Stimulated activated CD4-positive, alpha-beta T cell treated with anti-CD3 and anti-CD28 coated beads, Interleukin-12 subunit alpha, Interleukin-12 subunit beta, amount 100 ng/mL, for 48 hours (primary cell): Measurements from ENCODE around the gene LYSMD4.
"Not testable (repeated sequence)": the region's sequence is repeated elsewhere in the genome, so short reads cannot be mapped to it uniquely, and the experiment has no call there.

ENCODE experiments used
- DNase-seq, 3 donors: peaks; one replicate each; pipeline ENCODE4 v3.0.0-alpha.2; 2020; ENCODE audit warnings: low read depth in 2 of 3, low spot score in 1 of 3

LYSMD4 gene

GRCh38 chr15:99733268-99734039, at the start of gene LYSMD4:
Gene LYSMD4 (minus strand): TSS chr15:99733437. CDS start chr15:99731999, 1,438 bp downstream.
- peak; percentile 96 to 99 (median 97) for DNase-seq

GRCh38 chr15:99782029-99782428, 48.8 kb upstream of the LYSMD4 start:
- not testable (repeated sequence) for DNase-seq

- DNase-seq: no peak
These were observed 43.9 kb upstream of the LYSMD4 start for GRCh38 chr15:99777144-99777543.

GRCh38 chr15:99764522-99764921, 31.3 kb upstream of the LYSMD4 start:
- no peak for DNase-seq

- no peak for DNase-seq
These were observed 30.6 kb upstream of the LYSMD4 start for GRCh38 chr15:99763827-99764226.

- DNase-seq: no peak
These were observed 29.1 kb upstream of the LYSMD4 start for GRCh38 chr15:99762288-99762687.

DNA sequence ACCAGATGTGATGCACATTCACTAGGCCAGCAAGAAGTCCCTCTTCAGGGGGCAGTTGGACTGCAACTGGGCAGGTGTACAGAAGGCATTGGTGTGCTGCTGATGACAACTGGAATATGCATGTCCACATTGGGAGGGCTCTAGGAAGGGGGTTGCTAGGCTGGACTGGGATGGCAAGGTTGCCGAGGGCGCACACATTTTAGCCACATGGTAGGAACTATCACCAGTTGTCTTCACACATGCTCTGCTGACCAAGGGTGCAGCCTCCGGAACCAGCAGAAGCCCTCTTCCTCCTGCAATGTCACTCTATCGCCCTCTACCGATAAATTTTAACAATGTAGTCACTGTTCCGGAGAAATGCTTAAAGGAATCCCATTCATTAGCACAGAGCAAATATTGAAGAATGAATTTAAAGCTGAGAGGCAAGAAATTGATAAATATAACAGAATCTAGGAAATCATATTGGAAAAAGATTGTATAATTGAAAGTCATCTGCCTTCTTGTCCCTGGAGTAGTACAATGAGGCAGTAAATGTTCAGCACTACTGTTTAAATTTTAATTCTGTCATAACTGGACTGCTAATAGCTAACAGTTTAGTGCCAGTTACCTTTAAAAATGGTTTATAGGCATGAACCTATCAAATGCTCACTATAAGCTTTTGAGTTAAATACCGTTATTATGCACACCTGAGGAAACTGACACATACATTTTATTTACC, 22.6 kb upstream of the LYSMD4 start:
- peak in 2 of 3 donors; percentile 11 to 47 for DNase-seq

DNA sequence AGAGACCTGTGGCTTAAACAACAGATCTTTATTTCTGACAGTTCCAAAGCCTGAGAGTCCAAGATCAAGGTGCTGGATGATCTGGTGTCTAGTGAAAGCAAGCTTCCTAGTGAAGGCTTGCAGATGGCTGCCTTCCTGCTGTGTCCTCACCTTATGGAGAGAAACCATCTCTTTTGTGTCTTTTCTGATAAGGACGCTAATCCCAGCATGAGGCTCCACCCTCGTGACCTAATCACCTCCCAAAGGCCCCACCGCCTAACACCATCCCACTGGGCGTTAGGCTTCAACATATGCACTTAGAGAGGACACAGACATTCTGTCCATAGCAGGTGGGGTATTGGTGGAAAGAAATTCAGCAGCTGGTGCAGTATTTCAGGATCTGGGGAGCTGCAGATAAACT, 19.8 kb upstream of the LYSMD4 start:
- DNase-seq: no peak

GRCh38 chr15:99752556-99752955, 19.3 kb upstream of the LYSMD4 start:
- DNase-seq: no peak

DNA sequence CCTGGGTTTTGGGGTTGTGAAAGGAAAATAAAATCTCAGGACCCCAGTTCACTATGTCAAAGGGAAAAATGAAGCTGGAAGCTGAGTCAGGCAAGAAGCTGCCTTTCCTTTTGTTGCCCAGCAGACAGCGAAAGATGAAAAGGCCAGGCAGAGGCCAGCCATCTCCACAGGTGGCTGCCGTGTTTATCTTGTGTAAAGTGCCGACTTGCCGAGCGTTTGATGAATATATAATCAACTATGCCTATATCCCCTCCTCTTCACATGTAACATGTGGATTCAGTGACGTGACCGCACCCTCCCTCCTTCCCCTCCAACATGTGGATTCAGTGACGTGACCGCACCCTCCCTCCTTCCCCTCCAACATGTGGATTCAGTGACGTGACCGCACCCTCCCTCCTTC, 17.1 kb upstream of the LYSMD4 start:
- DNase-seq: not testable (repeated sequence)

DNA sequence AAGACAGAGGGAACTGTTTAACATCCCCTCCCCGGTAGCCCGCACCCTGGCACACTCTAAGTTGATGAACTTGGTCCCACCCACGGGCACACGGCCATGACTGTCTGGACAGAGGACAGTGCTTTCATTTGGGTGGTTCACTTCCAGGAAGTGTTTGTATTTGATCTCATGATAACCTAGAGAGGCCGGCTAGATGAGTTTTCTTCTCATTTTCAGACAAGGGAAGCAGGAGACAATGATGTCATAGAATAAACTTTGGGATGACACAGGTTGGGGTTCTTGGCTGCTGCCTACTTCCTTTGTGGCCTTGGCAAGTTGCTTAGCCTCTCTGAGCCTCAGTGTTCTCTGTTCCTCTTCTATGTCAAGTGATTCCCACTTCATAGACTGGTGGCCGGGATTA, 16.1 kb upstream of the LYSMD4 start:
- DNase-seq: no peak

DNA sequence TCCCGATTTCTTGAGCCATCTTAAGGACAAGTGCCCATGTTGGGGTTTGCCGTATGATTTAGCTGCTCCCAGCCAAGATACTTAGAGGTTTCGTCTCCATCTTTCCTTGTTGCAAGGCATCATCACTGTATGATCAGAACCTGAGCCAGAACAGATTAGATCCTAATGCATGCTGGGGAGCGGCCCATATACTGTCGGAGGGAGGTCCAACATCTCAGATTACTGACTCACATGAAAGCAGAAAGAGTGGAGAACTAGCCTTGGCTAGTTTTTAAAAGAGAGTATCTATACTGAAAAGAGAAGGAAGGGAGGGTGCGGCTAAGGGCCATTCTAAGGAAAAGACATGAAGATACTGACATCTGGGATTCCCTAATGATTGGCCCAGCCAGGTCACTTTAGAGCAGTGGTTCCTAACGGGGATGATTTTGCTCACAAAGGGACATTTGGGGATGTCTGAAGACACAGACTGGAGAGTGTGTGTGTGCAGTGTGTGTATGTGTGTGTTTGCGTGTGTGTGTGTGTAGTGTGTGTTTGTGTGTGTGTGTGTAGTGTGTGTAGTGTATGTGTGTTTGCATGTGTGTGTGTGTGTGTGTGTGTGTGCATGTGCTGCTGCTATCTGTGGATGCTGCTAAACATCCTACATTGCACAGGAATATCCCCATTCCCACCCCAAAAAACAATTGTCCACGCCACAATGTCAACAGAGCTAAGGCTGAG, 12.3 kb upstream of the LYSMD4 start:
- no peak for DNase-seq

DNA sequence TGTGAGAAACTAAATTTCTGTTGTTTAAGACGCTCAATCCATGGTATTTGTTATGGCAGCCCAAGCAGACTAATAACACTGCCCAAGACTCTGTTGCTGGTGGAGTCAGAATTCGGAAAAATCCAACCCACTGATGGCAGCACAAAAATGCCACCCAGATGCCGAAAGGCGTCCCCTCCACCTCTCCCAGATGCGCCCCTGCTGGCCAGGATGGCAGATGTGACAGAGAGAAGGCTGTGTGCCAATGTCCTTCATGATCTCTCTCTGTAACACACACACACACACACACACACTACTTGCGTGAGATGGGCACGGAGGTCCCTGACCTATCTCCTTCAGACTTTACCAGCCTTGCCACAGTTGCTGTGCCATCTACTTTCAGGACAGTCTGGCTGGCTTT, 10.9 kb upstream of the LYSMD4 start:
- no peak for DNase-seq

GRCh38 chr15:99741835-99742234, 8.6 kb upstream of the LYSMD4 start:
- DNase-seq: no peak

DNA sequence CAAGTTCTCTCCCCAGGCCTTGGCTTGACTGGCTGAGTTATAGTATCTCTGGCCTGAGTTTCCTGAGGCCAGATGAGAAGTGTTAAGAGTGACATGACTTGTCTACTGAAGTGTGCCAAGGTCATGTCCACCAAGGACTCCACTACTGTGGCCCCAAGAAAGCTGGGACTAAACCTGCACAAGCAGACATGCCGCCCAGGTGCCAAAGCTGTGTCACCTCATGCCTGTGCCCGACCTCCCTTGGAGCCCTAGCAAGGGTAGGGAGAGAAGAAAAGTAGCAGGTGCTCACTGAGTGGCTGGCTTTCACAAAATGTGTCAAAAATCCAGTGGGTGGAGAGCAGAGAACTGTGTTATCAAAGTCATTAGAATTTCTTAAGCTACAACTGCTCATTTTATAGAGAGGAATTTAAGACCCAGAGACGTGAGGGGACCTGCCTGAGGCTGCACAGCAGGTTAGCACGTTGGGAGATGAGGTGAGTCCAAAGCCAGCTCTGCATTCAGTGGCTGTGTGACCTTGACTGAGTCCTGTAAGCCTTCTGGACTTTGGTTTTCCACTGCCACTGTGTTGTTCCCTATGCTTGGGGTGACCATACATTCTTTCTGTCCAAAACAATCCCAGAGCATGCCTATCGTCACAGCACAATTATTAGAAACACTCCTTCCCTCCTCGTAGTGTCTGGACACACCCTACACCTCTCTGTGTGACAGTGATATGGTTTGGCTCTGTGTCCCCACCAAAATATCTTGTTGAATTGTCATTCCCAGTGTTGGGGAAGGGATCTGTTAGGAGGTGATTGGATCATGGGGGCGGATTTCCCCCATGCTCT, 5.0 kb upstream of the LYSMD4 start:
- DNase-seq: no peak

DNA sequence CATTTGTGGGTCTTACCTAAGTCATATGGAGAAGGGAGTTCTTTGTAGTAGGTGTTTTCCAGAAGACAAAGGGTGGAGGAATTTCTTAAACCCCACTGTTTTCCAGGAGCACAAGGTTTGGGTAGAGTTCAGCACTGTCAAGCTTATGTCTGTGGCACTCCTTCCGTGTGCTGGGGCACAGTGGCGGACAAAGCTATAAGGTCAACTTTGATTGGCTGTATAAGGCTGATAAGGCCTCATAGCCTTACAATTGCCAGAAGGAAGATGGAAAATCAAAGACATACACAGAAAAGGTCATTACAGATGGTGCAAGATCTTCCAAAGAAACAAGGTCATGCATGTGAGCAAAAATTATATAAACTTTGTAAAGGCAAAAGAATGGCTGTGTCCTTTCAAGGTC, 3.5 kb upstream of the LYSMD4 start:
- no peak for DNase-seq

- DNase-seq: no peak
These were observed 2.6 kb upstream of the LYSMD4 start for GRCh38 chr15:99735868-99736267.

DNA sequence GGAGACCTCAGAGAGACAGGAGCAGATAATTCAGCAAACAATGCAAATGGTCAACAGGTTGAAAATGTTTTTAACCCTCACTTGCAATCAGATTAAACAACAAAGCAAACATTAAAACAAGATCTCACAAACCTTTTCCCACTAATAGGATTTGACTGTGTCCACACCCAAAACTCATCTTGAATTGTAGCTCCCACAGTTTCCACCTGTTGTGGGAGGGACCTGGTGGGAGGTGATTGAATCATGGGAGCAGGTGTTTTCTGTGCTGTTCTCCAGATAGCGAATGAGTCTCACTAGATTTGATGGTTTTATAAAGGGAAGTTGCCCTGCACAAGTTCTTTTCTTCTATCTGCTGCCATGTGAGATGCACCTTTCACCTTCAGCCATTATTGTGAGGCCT, 1.3 kb upstream of the LYSMD4 start:
- no peak for DNase-seq

DNA sequence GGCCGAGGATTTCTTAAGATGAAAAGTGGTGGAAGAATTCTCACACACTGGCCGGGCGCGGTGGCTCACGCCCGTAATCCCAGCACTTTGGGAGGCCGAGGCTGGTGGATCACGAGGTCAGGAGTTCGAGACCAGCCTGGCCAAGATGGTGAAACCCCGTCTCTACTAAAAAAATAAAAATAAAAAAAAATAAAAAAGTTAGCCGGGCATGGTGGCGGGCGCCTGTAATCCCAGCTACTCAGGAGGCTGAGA, 729 bp upstream of the LYSMD4 start:
- not testable (repeated sequence) for DNase-seq

- peak in 1 of 3 donors; percentile 19 for DNase-seq
These were observed 428 bp downstream of the LYSMD4 start for GRCh38 chr15:99732751-99733267.

DNA sequence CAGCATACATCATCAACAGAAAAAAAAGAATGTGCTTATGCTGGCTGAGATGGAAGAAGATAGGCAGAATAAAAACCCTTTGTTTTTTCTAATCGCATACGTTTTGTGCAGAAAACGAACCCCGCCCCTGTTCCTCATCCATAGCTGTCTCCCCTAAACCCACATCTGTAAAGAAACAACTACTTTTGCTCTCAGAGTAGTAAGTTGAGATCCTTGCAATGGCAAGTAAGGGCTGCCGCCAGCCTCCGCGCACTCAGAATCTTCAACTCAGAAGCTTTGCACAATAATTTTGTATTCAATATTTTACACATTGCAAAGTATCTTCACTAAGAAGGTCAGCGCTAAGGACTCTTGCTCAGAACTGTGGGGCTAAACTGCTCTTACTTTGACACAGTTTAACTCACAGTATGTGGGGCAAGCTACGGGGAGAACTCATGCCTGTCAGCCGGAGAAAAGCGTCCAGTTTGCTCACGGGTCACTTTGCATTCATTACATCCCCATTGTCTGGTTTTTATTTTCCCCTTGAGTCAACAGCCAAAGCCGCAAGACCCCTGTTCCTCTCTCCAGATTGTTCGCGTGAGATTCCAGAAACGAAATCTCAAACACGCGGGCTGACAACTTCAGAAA, 1.0 kb downstream of the LYSMD4 start:
- DNase-seq: no peak
